Psoas muscle (tissue), 8 donors: ENCODE results near the gene PTPRD. TPM values are rescaled to one million over a fixed set of nuclear protein-coding genes. Genes with fewer than 3 reads are reported as not detected.

Experiments used
- ATAC-seq, 4 donors: fragments of 200-7000 bp; cut with Tn5 transposase; one replicate each; pipeline ENCODE4 v1.9.1; 2020; ENCODE audit warnings: moderate library complexity in 3 of 4, mild to moderate bottlenecking in 2 of 4
- DNase-seq, 2 donors: peaks; one replicate each; pipeline ENCODE4 v3.0.0-alpha.2; 2020
- H3K27ac ChIP-seq: fragments of 200-600 bp; one replicate; pipeline ENCODE4 v1.8.0; 2022
- H3K27me3 ChIP-seq, 3 donors: fragments of 200-600 bp in 1 of 3; one replicate each; pipeline versions ENCODE4 v1.6.1 to v1.8.0; 2013 to 2022; ENCODE audit warnings: low read length in 2 of 3, mild to moderate bottlenecking in 2 of 3, moderate library complexity in 1 of 3; ENCODE audit not compliant: insufficient read depth in 3 of 3
- H3K36me3 ChIP-seq, 2 donors: fragments of 200-600 bp in 1 of 2; one replicate each; pipeline versions ENCODE4 v1.6.1 to v1.8.0; 2013 to 2022; ENCODE audit warnings: low read depth in 1 of 2, mild to moderate bottlenecking in 1 of 2, moderate library complexity in 1 of 2; ENCODE audit not compliant: insufficient read depth in 1 of 2
- H3K4me1 ChIP-seq: fragments of 200-600 bp; one replicate; pipeline ENCODE4 v1.8.0; 2022
- H3K4me3 ChIP-seq: fragments of 200-600 bp; one replicate; pipeline ENCODE4 v1.8.0; 2022; ENCODE audit warnings: mild to moderate bottlenecking
- H3K9me3 ChIP-seq: fragments of 200-600 bp; one replicate; pipeline ENCODE4 v1.8.0; 2022
- WGBS, 3 donors: extraction: QIAGEN DNeasy Blood & Tissue Kit; methylation state at CpG; one replicate each; pipeline versions ENCODE4 v1.1.6 to v1.1.7; 2013; 5-methylcytosine and 5-hydroxymethylcytosine counted together
- intact Hi-C, 2 donors: fragments of 100-400 bp; cut with DNase I; formaldehyde crosslinking; loops; one replicate each; pipeline versions ENCODE4 v1.11.0 to v1.14.2; 2022
- polyA plus RNA-seq, 3 donors: library from polyadenylated mRNA; stranded (reverse); fragments of 200-250 nt; gene quantifications; one replicate each; pipeline ENCODE4 v1.2.3, GENCODE V29; 2013
- total RNA-seq, 4 donors: library from RNA; stranded (reverse); fragmentation: NEBNext Ultra II Directional in 2 of 4; extraction: Animal tissue kit (Norgen Biotek cat#: 25700) in 2 of 4; gene quantifications; one replicate each; pipeline versions ENCODE4 v1.2.1 to v1.2.4, GENCODE V29; 2021 to 2023
- TF ChIP-seq, protein P1 (sequence below): fragments of 200-600 bp; IDR thresholded peaks from one replicate; pipeline ENCODE4 v1.8.0; 2022; ENCODE audit warnings: antibody characterized with exemption
- donor health status: healthy with polysubstance abuse.
- donor health status: DM: no; HTN: no; CAD: no; lungs with moderate emphysema.
- donor health status: Bipolar disorder and iron deficiency.
- donor health status: healthy.
- donor health status: DM: yes; HTN: yes; CAD: no.
- donor health status: DM: no; HTN: no; CAD: no.
- donor health status: DM: no; HTN: no; CAD: no.
- donor health status: DM: yes; HTN: yes; CAD: no.

Gene PTPRD
- total and polyA plus RNA-seq, 7 donors = 0.44 to 3.1 (median 0.91) TPM

GRCh38 chr9:9631284-9631683, 981.5 kb downstream of the PTPRD start:
- no peak overlapping the region for H3K27ac ChIP-seq
- DNase-seq (no peak), ATAC-seq (no peak)
- H3K27me3 ChIP-seq = no peaks in the 10 kb centered on the region
- no peaks in the 10 kb centered on the region for H3K4me1 ChIP-seq
- H3K9me3 ChIP-seq = no peaks in the 10 kb centered on the region
- WGBS, 3 donors = 66 to 71% (median 67%) methylated on average over 2 of the region's 2 CpGs
- H3K4me3 ChIP-seq = no peak overlapping the region
- no peaks in the 10 kb centered on the region for H3K36me3 ChIP-seq
- intact Hi-C loops = no loop called here
- TF ChIP-seq, protein P1, sequence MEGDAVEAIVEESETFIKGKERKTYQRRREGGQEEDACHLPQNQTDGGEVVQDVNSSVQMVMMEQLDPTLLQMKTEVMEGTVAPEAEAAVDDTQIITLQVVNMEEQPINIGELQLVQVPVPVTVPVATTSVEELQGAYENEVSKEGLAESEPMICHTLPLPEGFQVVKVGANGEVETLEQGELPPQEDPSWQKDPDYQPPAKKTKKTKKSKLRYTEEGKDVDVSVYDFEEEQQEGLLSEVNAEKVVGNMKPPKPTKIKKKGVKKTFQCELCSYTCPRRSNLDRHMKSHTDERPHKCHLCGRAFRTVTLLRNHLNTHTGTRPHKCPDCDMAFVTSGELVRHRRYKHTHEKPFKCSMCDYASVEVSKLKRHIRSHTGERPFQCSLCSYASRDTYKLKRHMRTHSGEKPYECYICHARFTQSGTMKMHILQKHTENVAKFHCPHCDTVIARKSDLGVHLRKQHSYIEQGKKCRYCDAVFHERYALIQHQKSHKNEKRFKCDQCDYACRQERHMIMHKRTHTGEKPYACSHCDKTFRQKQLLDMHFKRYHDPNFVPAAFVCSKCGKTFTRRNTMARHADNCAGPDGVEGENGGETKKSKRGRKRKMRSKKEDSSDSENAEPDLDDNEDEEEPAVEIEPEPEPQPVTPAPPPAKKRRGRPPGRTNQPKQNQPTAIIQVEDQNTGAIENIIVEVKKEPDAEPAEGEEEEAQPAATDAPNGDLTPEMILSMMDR = no peak

DNA sequence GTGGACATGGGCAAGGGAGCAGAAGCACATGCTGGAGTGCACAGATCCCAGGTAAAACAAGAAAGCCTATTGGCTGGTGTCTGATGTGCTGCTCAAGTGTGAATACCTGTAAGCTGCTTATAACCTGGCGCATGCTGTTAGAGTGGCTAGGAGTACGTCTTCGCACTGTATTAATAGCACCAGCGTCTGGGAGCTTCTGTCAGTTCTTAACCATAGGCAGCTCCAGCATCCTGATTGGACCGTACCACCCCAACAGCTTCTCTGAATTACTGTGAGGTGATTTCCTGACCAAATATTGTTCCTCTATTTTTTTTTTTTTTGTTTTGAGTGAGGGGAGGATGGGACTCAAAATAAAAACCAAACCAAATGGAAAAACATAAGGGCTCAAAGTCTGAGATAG, 987.6 kb downstream of the PTPRD start:
- Histone ChIP-seq H3K27me3 (no peaks in the 10 kb centered on the region), H3K9me3 (no peaks in the 10 kb centered on the region), H3K27ac (no peak overlapping the region), H3K4me1 (no peaks in the 10 kb centered on the region), H3K4me3 (no peak overlapping the region), H3K36me3 (no peaks in the 10 kb centered on the region)
- DNase-seq (no peak), ATAC-seq (no peak)
- TF ChIP-seq, protein P1 = no peak
- 92 to 94% (median 92%) methylated on average over 5 of the region's 5 CpGs for WGBS, 3 donors
- intact Hi-C loops = no loop called here

GRCh38 chr9:9623506-9623905, 989.3 kb downstream of the PTPRD start:
- TF ChIP-seq, protein P1 = no peak
- Histone ChIP-seq H3K4me1 (no peaks in the 10 kb centered on the region), H3K36me3 (no peaks in the 10 kb centered on the region), H3K4me3 (no peak overlapping the region), H3K27ac (no peak overlapping the region), H3K9me3 (no peaks in the 10 kb centered on the region), H3K27me3 (no peaks in the 10 kb centered on the region)
- no peak for ATAC-seq
- no peak for DNase-seq
- whole genome bisulfite sequencing, 3 donors = 28 to 34% (median 33%) methylated on average over 2 of the region's 2 CpGs
- intact Hi-C loops = no loop called here

- intact Hi-C loops = no loop called here
- Histone ChIP-seq H3K4me1 (no peaks in the 10 kb centered on the region), H3K36me3 (no peaks in the 10 kb centered on the region), H3K27me3 (no peaks in the 10 kb centered on the region), H3K27ac (no peak overlapping the region), H3K4me3 (no peak overlapping the region), H3K9me3 (no peaks in the 10 kb centered on the region)
- 86 to 88% (median 87%) methylated on average over 5 of the region's 5 CpGs for WGBS, 3 donors
- ATAC-seq (no peak), DNase-seq (no peak)
- TF ChIP-seq, protein P1 = no peak
Measured at GRCh38 chr9:9621355-9621940, 991.4 kb downstream of the PTPRD start.

DNA sequence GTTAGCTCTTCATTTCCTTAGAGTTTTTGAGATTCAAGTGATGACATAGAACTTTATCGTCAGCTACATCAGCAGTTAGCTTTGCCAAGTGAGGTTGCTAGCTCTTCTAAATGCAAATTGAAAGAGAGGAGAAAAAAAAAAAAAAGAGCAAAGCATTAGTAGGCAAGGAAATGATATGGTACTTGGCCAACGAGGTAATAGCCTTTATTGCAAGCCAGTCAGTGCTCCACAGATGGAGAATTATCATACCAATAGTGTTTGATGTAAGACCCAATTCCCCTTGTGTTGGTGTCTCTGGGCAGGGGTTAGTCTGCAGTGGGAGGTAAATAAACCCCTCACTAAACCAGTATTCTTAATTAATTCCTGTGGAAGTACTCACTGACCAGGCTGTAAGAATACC, 992.1 kb downstream of the PTPRD start:
- Histone ChIP-seq H3K27ac (no peak overlapping the region), H3K9me3 (no peaks in the 10 kb centered on the region), H3K4me3 (no peak overlapping the region), H3K4me1 (no peaks in the 10 kb centered on the region), H3K36me3 (no peaks in the 10 kb centered on the region), H3K27me3 (no peaks in the 10 kb centered on the region)
- DNase-seq = no peak
- intact Hi-C loops = no loop called here
- 52 to 74% (median 53%) methylated on average over 2 of the region's 2 CpGs for WGBS, 3 donors
- ATAC-seq = no peak
- TF ChIP-seq, protein P1 = no peak
